HEK293T (cell line): ENCODE measurements around the gene LTBP2.

ENCODE experiments used
- ARNT ChIP-seq: fragments of 450-650 bp; IDR thresholded peaks from 2 replicates; pipeline ENCODE4 v1.6.1; 2017; ENCODE audit warnings: mild to moderate bottlenecking
- CTBP1 ChIP-seq: fragments of 450-650 bp; IDR thresholded peaks from 2 replicates; pipeline ENCODE4 v1.6.1; 2016; ENCODE audit warnings: borderline replicate concordance
- ELF4 ChIP-seq: fragments of 450-650 bp; IDR thresholded peaks from 2 replicates; pipeline ENCODE4 v1.6.1; 2017; ENCODE audit warnings: antibody characterized with exemption
- FOXM1 ChIP-seq: fragments of 450-650 bp; IDR thresholded peaks from 2 replicates; pipeline ENCODE4 v1.6.1; 2017; ENCODE audit warnings: mild to moderate bottlenecking, borderline replicate concordance
- HDGF ChIP-seq: fragments of 450-650 bp; IDR thresholded peaks from 2 replicates; pipeline ENCODE4 v1.6.1; 2017; ENCODE audit warnings: antibody characterized with exemption, borderline replicate concordance
- NFRKB ChIP-seq: fragments of 450-650 bp; IDR thresholded peaks from 2 replicates; pipeline ENCODE4 v1.6.1; 2016; ENCODE audit warnings: mild to moderate bottlenecking, moderate library complexity
- PKNOX1 ChIP-seq: fragments of 450-650 bp; IDR thresholded peaks from 2 replicates; pipeline ENCODE4 v1.6.1; 2016
- SP1 ChIP-seq: fragments of 450-650 bp; IDR thresholded peaks from 2 replicates; pipeline ENCODE4 v1.6.1; 2017
- TARDBP ChIP-seq: fragments of 450-650 bp; IDR thresholded peaks from 2 replicates; pipeline ENCODE4 v1.6.1; 2016
- ZNF384 ChIP-seq: fragments of 450-650 bp; IDR thresholded peaks from 2 replicates; pipeline ENCODE4 v1.6.1; 2016

- TF ChIP-seq ELF4 (no peak), PKNOX1 (no peak), FOXM1 (no peak), CTBP1 (no peak), SP1 (no peak), NFRKB (no peak), TARDBP (no peak), ARNT (no peak), HDGF (no peak), ZNF384 (no peak)
These were observed 63.2 kb downstream of the LTBP2 start for GRCh38 chr14:74548881-74549280.
